Amniotic stem cell (primary cell): ENCODE results near the gene ARHGEF10L.
"Not testable (repeated sequence)": the region's sequence is repeated elsewhere in the genome, so short reads cannot be mapped to it uniquely, and the experiment has no call there.

Experiments
- DNase-seq: peaks from one replicate; lab custom pipeline; 2025; lab: John Stamatoyannopoulos, UW

Gene ARHGEF10L

GRCh38 chr1:17539477-17540254 is at the start of gene ARHGEF10L:
Gene ARHGEF10L (plus strand): TSS chr1:17539698. CDS start chr1:17580596, 40,898 bp downstream.
- no peak for DNase-seq

- not testable (repeated sequence) for DNase-seq
These were observed 49.6 kb upstream of the ARHGEF10L start for GRCh38 chr1:17489768-17490417.

GRCh38 chr1:17490667-17491066 is 48.8 kb upstream of the ARHGEF10L start:
- not testable (repeated sequence) for DNase-seq

- peak; percentile 9 for DNase-seq
These were observed 45.3 kb upstream of the ARHGEF10L start for GRCh38 chr1:17494114-17494729.

GRCh38 chr1:17496419-17496818 is 43.1 kb upstream of the ARHGEF10L start:
- no peak for DNase-seq

- no peak for DNase-seq
These were observed 41.3 kb upstream of the ARHGEF10L start for GRCh38 chr1:17498214-17498613.

- peak; percentile 64 for DNase-seq
These were observed 37.1 kb upstream of the ARHGEF10L start for GRCh38 chr1:17502326-17502778.

- DNase-seq, result no peak
These were observed 36.4 kb upstream of the ARHGEF10L start for GRCh38 chr1:17503146-17503545.

- not testable (repeated sequence) for DNase-seq
These were observed 32.3 kb upstream of the ARHGEF10L start for GRCh38 chr1:17507200-17507599.

- DNase-seq, result no peak
These were observed 31.6 kb upstream of the ARHGEF10L start for GRCh38 chr1:17507915-17508314.

- no peak for DNase-seq
These were observed 30.1 kb upstream of the ARHGEF10L start for GRCh38 chr1:17509363-17509762.

- DNase-seq, result no peak
These were observed 29.4 kb upstream of the ARHGEF10L start for GRCh38 chr1:17510138-17510537.

GRCh38 chr1:17511188-17511587 is 28.3 kb upstream of the ARHGEF10L start:
- no peak for DNase-seq

- no peak for DNase-seq
These were observed 26.4 kb upstream of the ARHGEF10L start for GRCh38 chr1:17513131-17513530.

GRCh38 chr1:17514776-17515175 is 24.7 kb upstream of the ARHGEF10L start:
- DNase-seq, result no peak

GRCh38 chr1:17515902-17516301 is 23.6 kb upstream of the ARHGEF10L start:
- DNase-seq, result no peak

- DNase-seq, result no peak
These were observed 22.9 kb upstream of the ARHGEF10L start for GRCh38 chr1:17516303-17517214.

GRCh38 chr1:17520041-17520440 is 19.5 kb upstream of the ARHGEF10L start:
- DNase-seq, result no peak

- no peak for DNase-seq
These were observed 18.8 kb upstream of the ARHGEF10L start for GRCh38 chr1:17520473-17521319.

- DNase-seq, result no peak
These were observed 17.4 kb upstream of the ARHGEF10L start for GRCh38 chr1:17521946-17522612.
